ENCODE data around the gene MAP2. TPM values are rescaled to one million over a fixed set of nuclear protein-coding genes. Genes with fewer than 3 reads are reported as not detected.

Gene MAP2
- total RNA-seq, 1 experiment from 2014 or later: 1.5 TPM

- Histone ChIP-seq H3K4me1 (ENCODE audit: low read length) (peaks cover 6% of the 10 kb centered on the region), H2AFZ (ENCODE audit: low read length) (no peak overlapping the region), H3K4me2 (ENCODE audit: low read depth, low read length, poor library complexity, severe bottlenecking) (no peak overlapping the region), H3K9me2 (replicated peaks; ENCODE audit: insufficient read depth, low read length) (no peaks in the 10 kb centered on the region), H3K9ac (ENCODE audit: low read length) (no peak overlapping the region), H4K20me1 (ENCODE audit: insufficient read depth, low read depth, low read length) (no peaks in the 10 kb centered on the region), H3K27me3 (ENCODE audit: low read length) (no peaks in the 10 kb centered on the region), H3K79me2 (ENCODE audit: low read length) (no peaks in the 10 kb centered on the region), H3K4me3 (ENCODE audit: low read length) (no peak overlapping the region), H3K27ac (ENCODE audit: low read length) (no peak overlapping the region), H3K36me3 (ENCODE audit: insufficient read depth, low read length) (no peaks in the 10 kb centered on the region), H3K9me3 (ENCODE audit: low read length) (no peaks in the 10 kb centered on the region)
- peak; percentile 43 for DNase-seq
Measured at GRCh38 chr2:209763106-209763505, 339.3 kb downstream of the MAP2 start.

- H2AFZ ChIP-seq (ENCODE audit: low read length): no peak overlapping the region
- no peak overlapping the region for H3K9ac ChIP-seq (ENCODE audit: low read length)
- no peak overlapping the region for H3K27ac ChIP-seq (ENCODE audit: low read length)
- no peak overlapping the region for H3K4me2 ChIP-seq (ENCODE audit: low read depth, low read length, poor library complexity, severe bottlenecking)
- no peaks in the 10 kb centered on the region for H4K20me1 ChIP-seq (ENCODE audit: insufficient read depth, low read depth, low read length)
- H3K4me1 ChIP-seq (ENCODE audit: low read length): peaks cover 6% of the 10 kb centered on the region
- no peaks in the 10 kb centered on the region for H3K36me3 ChIP-seq (ENCODE audit: insufficient read depth, low read length)
- H3K9me3 ChIP-seq (ENCODE audit: low read length): no peaks in the 10 kb centered on the region
- no peaks in the 10 kb centered on the region for H3K79me2 ChIP-seq (ENCODE audit: low read length)
- no peaks in the 10 kb centered on the region for H3K27me3 ChIP-seq (ENCODE audit: low read length)
- H3K4me3 ChIP-seq (ENCODE audit: low read length): no peak overlapping the region
- no peak for DNase-seq
- no peaks in the 10 kb centered on the region for H3K9me2 ChIP-seq (replicated peaks; ENCODE audit: insufficient read depth, low read length)
Measured at GRCh38 chr2:209766613-209767012, 342.8 kb downstream of the MAP2 start.

GRCh38 chr2:209767316-209767715 lies 343.5 kb downstream of the MAP2 start:
- H2AFZ ChIP-seq (ENCODE audit: low read length): no peak overlapping the region
- peaks cover 6% of the 10 kb centered on the region for H3K4me1 ChIP-seq (ENCODE audit: low read length)
- H3K9ac ChIP-seq (ENCODE audit: low read length): no peak overlapping the region
- no peaks in the 10 kb centered on the region for H3K9me2 ChIP-seq (replicated peaks; ENCODE audit: insufficient read depth, low read length)
- H3K27me3 ChIP-seq (ENCODE audit: low read length): no peaks in the 10 kb centered on the region
- H3K4me2 ChIP-seq (ENCODE audit: low read depth, low read length, poor library complexity, severe bottlenecking): no peak overlapping the region
- H4K20me1 ChIP-seq (ENCODE audit: insufficient read depth, low read depth, low read length): no peaks in the 10 kb centered on the region
- H3K9me3 ChIP-seq (ENCODE audit: low read length): no peaks in the 10 kb centered on the region
- no peak overlapping the region for H3K4me3 ChIP-seq (ENCODE audit: low read length)
- no peak overlapping the region for H3K27ac ChIP-seq (ENCODE audit: low read length)
- H3K79me2 ChIP-seq (ENCODE audit: low read length): no peaks in the 10 kb centered on the region
- no peak for DNase-seq
- H3K36me3 ChIP-seq (ENCODE audit: insufficient read depth, low read length): no peaks in the 10 kb centered on the region

GRCh38 chr2:209768557-209768956 lies 344.7 kb downstream of the MAP2 start:
- H4K20me1 ChIP-seq (ENCODE audit: insufficient read depth, low read depth, low read length): no peaks in the 10 kb centered on the region
- no peak for DNase-seq
- H3K9me2 ChIP-seq (replicated peaks; ENCODE audit: insufficient read depth, low read length): no peaks in the 10 kb centered on the region
- no peak overlapping the region for H3K4me2 ChIP-seq (ENCODE audit: low read depth, low read length, poor library complexity, severe bottlenecking)
- no peaks in the 10 kb centered on the region for H3K9me3 ChIP-seq (ENCODE audit: low read length)
- no peak overlapping the region for H3K4me3 ChIP-seq (ENCODE audit: low read length)
- no peak overlapping the region for H3K27ac ChIP-seq (ENCODE audit: low read length)
- no peaks in the 10 kb centered on the region for H3K36me3 ChIP-seq (ENCODE audit: insufficient read depth, low read length)
- no peaks in the 10 kb centered on the region for H3K79me2 ChIP-seq (ENCODE audit: low read length)
- no peaks in the 10 kb centered on the region for H3K27me3 ChIP-seq (ENCODE audit: low read length)
- no peaks in the 10 kb centered on the region for H3K4me1 ChIP-seq (ENCODE audit: low read length)
- no peak overlapping the region for H2AFZ ChIP-seq (ENCODE audit: low read length)
- no peak overlapping the region for H3K9ac ChIP-seq (ENCODE audit: low read length)

GRCh38 chr2:209771474-209772289 lies 347.8 kb downstream of the MAP2 start, which contains the start of gene UNC80:
Gene UNC80 (plus strand): TSS chr2:209771832. CDS start chr2:209772073, 241 bp downstream.
- Histone ChIP-seq H3K4me2 (ENCODE audit: low read depth, low read length, poor library complexity, severe bottlenecking) (no peak within 1 kb of the TSS), H3K4me1 (ENCODE audit: low read length) (no peaks in the 10 kb centered on the region), H3K27ac (ENCODE audit: low read length) (no peak within 1 kb of the TSS), H2AFZ (ENCODE audit: low read length) (no peak within 1 kb of the TSS), H3K9me2 (replicated peaks; ENCODE audit: insufficient read depth, low read length) (no peaks in the 10 kb centered on the region), H3K27me3 (ENCODE audit: low read length) (no peaks in the 10 kb centered on the region), H3K4me3 (ENCODE audit: low read length) (no peak within 1 kb of the TSS), H3K9me3 (ENCODE audit: low read length) (no peaks in the 10 kb centered on the region), H3K79me2 (ENCODE audit: low read length) (no peaks in the 10 kb centered on the region), H3K36me3 (ENCODE audit: insufficient read depth, low read length) (no peaks in the 10 kb centered on the region), H3K9ac (ENCODE audit: low read length) (no peak within 1 kb of the TSS), H4K20me1 (ENCODE audit: insufficient read depth, low read depth, low read length) (no peaks in the 10 kb centered on the region)
- DNase-seq: no peak

DNA sequence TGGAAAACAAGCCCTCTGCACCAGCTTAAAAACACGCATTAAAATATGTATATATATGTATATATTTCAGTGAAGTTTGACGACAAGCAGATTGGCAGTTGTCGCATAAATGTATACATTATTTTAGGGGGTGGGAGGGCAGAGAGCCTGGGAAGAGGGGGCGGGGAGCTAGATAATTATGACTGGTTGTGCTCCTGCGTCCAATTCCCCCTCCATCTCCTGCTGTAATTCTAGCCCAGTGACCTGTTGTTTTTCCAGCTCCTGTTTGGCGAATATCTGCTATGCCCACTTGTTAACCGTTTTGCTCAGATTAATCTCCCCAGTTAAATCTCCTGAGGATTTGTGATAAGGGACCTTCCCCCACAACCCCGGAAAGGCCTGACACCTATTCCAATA lies 348.4 kb downstream of the MAP2 start:
- DNase-seq: no peak
- H3K79me2 ChIP-seq (ENCODE audit: low read length): no peaks in the 10 kb centered on the region
- no peaks in the 10 kb centered on the region for H3K9me2 ChIP-seq (replicated peaks; ENCODE audit: insufficient read depth, low read length)
- H3K27me3 ChIP-seq (ENCODE audit: low read length): no peaks in the 10 kb centered on the region
- no peak overlapping the region for H3K27ac ChIP-seq (ENCODE audit: low read length)
- no peaks in the 10 kb centered on the region for H4K20me1 ChIP-seq (ENCODE audit: insufficient read depth, low read depth, low read length)
- H3K9me3 ChIP-seq (ENCODE audit: low read length): no peaks in the 10 kb centered on the region
- no peaks in the 10 kb centered on the region for H3K36me3 ChIP-seq (ENCODE audit: insufficient read depth, low read length)
- H2AFZ ChIP-seq (ENCODE audit: low read length): no peak overlapping the region
- no peak overlapping the region for H3K9ac ChIP-seq (ENCODE audit: low read length)
- H3K4me2 ChIP-seq (ENCODE audit: low read depth, low read length, poor library complexity, severe bottlenecking): no peak overlapping the region
- no peaks in the 10 kb centered on the region for H3K4me1 ChIP-seq (ENCODE audit: low read length)
- H3K4me3 ChIP-seq (ENCODE audit: low read length): no peak overlapping the region

GRCh38 chr2:209773377-209773776 lies 349.5 kb downstream of the MAP2 start:
- DNase-seq: no peak
- no peaks in the 10 kb centered on the region for H3K9me2 ChIP-seq (replicated peaks; ENCODE audit: insufficient read depth, low read length)
- H3K27me3 ChIP-seq (ENCODE audit: low read length): no peaks in the 10 kb centered on the region
- no peaks in the 10 kb centered on the region for H3K36me3 ChIP-seq (ENCODE audit: insufficient read depth, low read length)
- H3K4me3 ChIP-seq (ENCODE audit: low read length): no peak overlapping the region
- H4K20me1 ChIP-seq (ENCODE audit: insufficient read depth, low read depth, low read length): no peaks in the 10 kb centered on the region
- no peaks in the 10 kb centered on the region for H3K4me1 ChIP-seq (ENCODE audit: low read length)
- no peaks in the 10 kb centered on the region for H3K9me3 ChIP-seq (ENCODE audit: low read length)
- H3K27ac ChIP-seq (ENCODE audit: low read length): no peak overlapping the region
- H3K9ac ChIP-seq (ENCODE audit: low read length): no peak overlapping the region
- no peak overlapping the region for H2AFZ ChIP-seq (ENCODE audit: low read length)
- no peaks in the 10 kb centered on the region for H3K79me2 ChIP-seq (ENCODE audit: low read length)
- no peak overlapping the region for H3K4me2 ChIP-seq (ENCODE audit: low read depth, low read length, poor library complexity, severe bottlenecking)

All from Karpas-422 (cell line).